Liver (tissue), 9 donors: ENCODE measurements around the gene KANK3. TPM values are rescaled to one million over a fixed set of nuclear protein-coding genes. Genes with fewer than 3 reads are reported as not detected.
A peak's percentile ranks its signal among the peaks of the same experiment; 100 is the strongest.

Experiments
- DNase-seq: peaks from one replicate; pipeline ENCODE4 v3.0.0-alpha.2; 2017; ENCODE audit warnings: low spot score
- H3K27ac ChIP-seq, 2 donors: one replicate each; pipeline ENCODE4 v1.7.0; 2013; ENCODE audit warnings: inconsistent platforms in 2 of 2, low read length in 2 of 2, control low read depth in 1 of 2, low read depth in 1 of 2, mild to moderate bottlenecking in 1 of 2
- H3K27me3 ChIP-seq, 4 donors: one replicate each; pipeline versions ENCODE4 v1.6.1 to v1.7.0; 2013; ENCODE audit warnings: low read length in 3 of 4, inconsistent platforms in 1 of 4, mild to moderate bottlenecking in 1 of 4, moderate library complexity in 1 of 4; ENCODE audit not compliant: control insufficient read depth in 4 of 4, insufficient read depth in 4 of 4
- H3K36me3 ChIP-seq, 4 donors: one replicate each; pipeline versions ENCODE4 v1.6.1 to v1.7.0; 2013; ENCODE audit warnings: low read length in 3 of 4, mild to moderate bottlenecking in 3 of 4, low read depth in 1 of 4, moderate library complexity in 1 of 4; ENCODE audit not compliant: control insufficient read depth in 4 of 4, insufficient read depth in 3 of 4
- H3K4me1 ChIP-seq, 4 donors: one replicate each; pipeline versions ENCODE4 v1.6.1 to v1.7.0; 2013; ENCODE audit warnings: low read length in 3 of 4, mild to moderate bottlenecking in 3 of 4, moderate library complexity in 1 of 4; ENCODE audit not compliant: control insufficient read depth in 4 of 4, insufficient read depth in 4 of 4
- H3K4me3 ChIP-seq, 3 donors: one replicate each; pipeline versions ENCODE4 v1.6.1 to v1.7.0; 2013; ENCODE audit warnings: low read length in 3 of 3, control low read depth in 1 of 3, low read depth in 1 of 3, mild to moderate bottlenecking in 1 of 3
- H3K9ac ChIP-seq, 2 donors: one replicate each; pipeline ENCODE4 v1.7.0; 2013; ENCODE audit warnings: low read length in 2 of 2, mild to moderate bottlenecking in 2 of 2, moderate library complexity in 2 of 2, control low read depth in 1 of 2, low read depth in 1 of 2
- H3K9me3 ChIP-seq, 4 donors: one replicate each; pipeline versions ENCODE4 v1.6.1 to v1.7.0; 2013; ENCODE audit warnings: low read length in 3 of 4; ENCODE audit not compliant: control insufficient read depth in 4 of 4
- ATF3 ChIP-seq: IDR thresholded peaks from 2 replicates; pipeline ENCODE4 v1.6.1; 2016; ENCODE audit warnings: antibody characterized with exemption
- CTCF ChIP-seq: fragments of 150-350 bp; IDR thresholded peaks from 2 replicates; pipeline ENCODE4 v1.5.1; 2017; ENCODE audit warnings: improper control_type of control experiment, low read depth, low read length; ENCODE audit not compliant: missing input control
- EGR1 ChIP-seq, 2 donors: IDR thresholded peaks; 2 replicates each; pipeline ENCODE4 v1.6.1; 2016 to 2018; ENCODE audit warnings: antibody characterized with exemption in 2 of 2, low read depth in 2 of 2
- FOXA1 ChIP-seq: IDR thresholded peaks from 2 replicates; pipeline ENCODE4 v1.6.1; 2016; ENCODE audit warnings: antibody characterized with exemption
- FOXA2 ChIP-seq: IDR thresholded peaks from 2 replicates; pipeline ENCODE4 v1.6.1; 2016; ENCODE audit warnings: antibody characterized with exemption
- GABPA ChIP-seq, 2 donors: IDR thresholded peaks in 1 of 2; conservative IDR thresholded peaks in 1 of 2; 2 replicates each; pipeline ENCODE4 v1.6.1; 2016; ENCODE audit warnings: antibody characterized with exemption in 2 of 2, mild to moderate bottlenecking in 1 of 2, moderate library complexity in 1 of 2
- HNF4A ChIP-seq, 2 donors: conservative IDR thresholded peaks; 2 replicates each; pipeline ENCODE4 v1.6.1; 2016; ENCODE audit warnings: antibody characterized with exemption in 2 of 2, mild to moderate bottlenecking in 2 of 2
- HNF4G ChIP-seq: IDR thresholded peaks from 2 replicates; pipeline ENCODE4 v1.6.1; 2016; ENCODE audit warnings: antibody characterized with exemption
- JUND ChIP-seq, 2 donors: IDR thresholded peaks; 2 replicates each; pipeline ENCODE4 v1.6.1; 2016; ENCODE audit warnings: antibody characterized with exemption in 2 of 2
- NR2F2 ChIP-seq: IDR thresholded peaks from 2 replicates; pipeline ENCODE4 v1.6.1; 2016; ENCODE audit warnings: antibody characterized with exemption
- RAD21 ChIP-seq, 2 donors: IDR thresholded peaks; 2 replicates each; pipeline ENCODE4 v1.6.1; 2016; ENCODE audit warnings: antibody characterized with exemption in 2 of 2, mild to moderate bottlenecking in 2 of 2
- REST ChIP-seq: IDR thresholded peaks from 2 replicates; pipeline ENCODE4 v1.6.1; 2016; ENCODE audit warnings: antibody characterized with exemption, mild to moderate bottlenecking
- RXRA ChIP-seq, 2 donors: IDR thresholded peaks; 2 replicates each; pipeline ENCODE4 v1.6.1; 2017 to 2018; ENCODE audit warnings: antibody characterized with exemption in 2 of 2, mild to moderate bottlenecking in 1 of 2
- SP1 ChIP-seq: IDR thresholded peaks from 2 replicates; pipeline ENCODE4 v1.6.1; 2018; ENCODE audit warnings: antibody characterized with exemption, mild to moderate bottlenecking
- TAF1 ChIP-seq: conservative IDR thresholded peaks from 2 replicates; pipeline ENCODE4 v1.6.1; 2016; ENCODE audit warnings: antibody characterized with exemption, mild to moderate bottlenecking
- YY1 ChIP-seq: IDR thresholded peaks from 2 replicates; pipeline ENCODE4 v1.6.1; 2016; ENCODE audit warnings: antibody characterized with exemption, mild to moderate bottlenecking
- ZBTB33 ChIP-seq: IDR thresholded peaks from 2 replicates; pipeline ENCODE4 v1.6.1; 2016; ENCODE audit warnings: antibody characterized with exemption
- WGBS: extraction: QIAGEN DNeasy Blood & Tissue Kit; methylation state at CpG from one replicate; pipeline ENCODE4 v1.1.7; 2013; 5-methylcytosine and 5-hydroxymethylcytosine counted together
- polyA plus RNA-seq, 2 donors: library from polyadenylated mRNA; stranded (reverse) in 1 of 2; unstranded in 1 of 2; fragments of 200-250 nt in 1 of 2; fragments of >200 nt in 1 of 2; fragmentation: Nextera tagmentation in 1 of 2; extraction: Ambion mirVana in 1 of 2; gene quantifications; one replicate each; pipeline versions ENCODE4 v1.2.1 to v1.2.3, GENCODE V29; 2013 to 2015
- total RNA-seq, 2 donors: library from RNA; depleted of rRNA; stranded (reverse); fragments of >200 nt; gene quantifications; one replicate each; pipeline ENCODE4 v1.2.3, GENCODE V29; 2014
- donor health status: healthy.
- donor health status: healthy.
- donor health status: healthy.
- donor health status: healthy.
- donor health status: healthy.

Gene KANK3
- total and polyA plus RNA-seq, 4 donors = 0.44 to 4.5 (median 3.4) TPM

GRCh38 chr19:8392017-8392591 is 49.0 kb upstream of the KANK3 start:
- Histone ChIP-seq H3K4me1 (peaks cover 19 to 60% (median 47%) of the 10 kb centered on the region in 4 donors), H3K9ac (peak overlapping the region; percentile 19 to 47), H3K36me3 (no peaks in the 10 kb centered on the region), H3K27ac (peak overlapping the region; percentile 100), H3K27me3 (no peaks in the 10 kb centered on the region), H3K4me3 (peak overlapping the region in 1 of 3 donors; percentile 7), H3K9me3 (no peaks in the 10 kb centered on the region)
- no peak for DNase-seq
- no peak for TF ChIP-seq FOXA1
- peak in 1 of 2 donors; percentile 30 for TF ChIP-seq RAD21 (IDR thresholded peaks at IDR 0.05)
- TF ChIP-seq HNF4A (conservative IDR thresholded peaks at IDR 0.05) = peak; percentile 6 to 17
- TF ChIP-seq NR2F2 = peak; percentile 49
- peak; percentile 42 to 48 for TF ChIP-seq RXRA (IDR thresholded peaks at IDR 0.05)
- WGBS = 31% methylated on average over 11 of the region's 11 CpGs

GRCh38 chr19:8391198-8392016 is 48.3 kb upstream of the KANK3 start:
- H3K9ac ChIP-seq = peak overlapping the region; percentile 19 to 41
- H3K36me3 ChIP-seq = peaks cover 0 to 3% (median 0%) of the 10 kb centered on the region in 4 donors
- peak overlapping the region; percentile 100 for H3K27ac ChIP-seq
- no peaks in the 10 kb centered on the region for H3K9me3 ChIP-seq
- no peak for TF ChIP-seq FOXA1
- TF ChIP-seq RAD21 (IDR thresholded peaks at IDR 0.05) = no peak
- no peak for TF ChIP-seq HNF4A (conservative IDR thresholded peaks at IDR 0.05)
- TF ChIP-seq HNF4G = no peak
- no peak for TF ChIP-seq ZBTB33
- no peak for TF ChIP-seq JUND (IDR thresholded peaks at IDR 0.05)
- TF ChIP-seq REST = no peak
- no peak for TF ChIP-seq CTCF
- no peak for TF ChIP-seq RXRA (IDR thresholded peaks at IDR 0.05)
- TF ChIP-seq ATF3 = no peak
- no peak for TF ChIP-seq FOXA2
- TF ChIP-seq SP1 = no peak
- no peak for TF ChIP-seq TAF1
- TF ChIP-seq EGR1 (IDR thresholded peaks at IDR 0.05; ENCODE audit: low read depth in 2 of 2) = no peak
- no peak for TF ChIP-seq GABPA (IDR thresholded peaks at IDR 0.05 in 1 of 2, conservative IDR thresholded peaks at IDR 0.05 in 1 of 2)
- TF ChIP-seq NR2F2 = no peak
- TF ChIP-seq YY1 = no peak
- no peaks in the 10 kb centered on the region for H3K27me3 ChIP-seq
- H3K4me1 ChIP-seq = peaks cover 19 to 56% (median 46%) of the 10 kb centered on the region in 4 donors
- H3K4me3 ChIP-seq = peak overlapping the region; percentile 25 to 54 (median 29)
- WGBS = 76% methylated on average over 23 of the region's 23 CpGs
- no peak for DNase-seq
